Erythroblast (primary cell): ENCODE results near the gene BCL2L11.

Experiments used
- GATA1 ChIP-seq: IDR thresholded peaks from 2 replicates; pipeline ENCODE4 v1.6.1; 2011; ENCODE audit warnings: low read depth, mild to moderate bottlenecking, control low read depth, low read length, moderate library complexity
- POLR2A ChIP-seq: IDR thresholded peaks from 2 replicates; pipeline ENCODE4 v1.6.1; 2011; ENCODE audit warnings: mild to moderate bottlenecking, low read length

DNA sequence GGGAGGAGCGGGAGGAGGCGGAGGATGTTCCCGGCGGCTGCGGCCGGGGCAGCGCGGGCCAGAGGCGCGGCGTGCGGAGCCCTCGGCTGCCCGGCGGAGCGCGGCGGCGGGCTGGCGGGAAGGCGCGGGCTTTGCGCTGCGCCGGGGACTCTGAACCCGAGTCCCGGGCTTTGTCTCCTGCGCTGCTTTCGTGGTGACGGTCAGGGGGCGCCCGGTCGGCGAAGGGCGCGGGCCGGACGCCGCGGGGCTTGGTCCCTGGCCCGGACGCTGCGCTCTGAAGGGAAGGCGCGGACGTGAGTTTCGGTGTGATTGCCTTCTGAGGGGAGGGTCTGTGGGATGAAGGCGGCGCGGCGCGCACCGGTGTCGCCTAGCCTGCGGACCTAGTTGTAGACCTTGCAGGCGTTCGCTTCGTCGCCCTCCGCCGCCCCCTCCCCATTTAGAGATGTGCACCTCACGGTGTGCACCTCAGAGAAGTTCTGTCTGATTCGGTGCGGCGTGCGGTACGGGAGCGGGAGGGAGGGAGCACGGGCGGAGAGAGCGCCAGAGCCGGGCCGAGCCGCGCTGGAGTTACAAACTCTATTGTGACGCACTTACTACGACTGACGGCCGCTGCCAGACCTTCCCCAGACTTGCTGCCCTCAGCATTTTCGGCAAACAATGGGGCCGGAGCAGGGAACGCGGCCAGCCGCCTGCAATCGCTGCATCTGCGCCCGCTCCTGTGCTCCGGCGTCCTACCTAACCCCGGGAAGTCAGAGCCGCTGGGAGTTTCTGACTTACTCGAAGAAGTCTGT lies 2.1 kb downstream of the BCL2L11 start:
- TF ChIP-seq GATA1 (no peak), POLR2A (no peak)
